Psoas muscle (tissue), 8 donors: ENCODE data around the gene PDE8A. TPM values are rescaled to one million over a fixed set of nuclear protein-coding genes. Genes with fewer than 3 reads are reported as not detected.
A peak's percentile ranks its signal among the peaks of the same experiment; 100 is the strongest.

Experiments
- ATAC-seq, 4 donors: fragments of 200-7000 bp; cut with Tn5 transposase; one replicate each; pipeline ENCODE4 v1.9.1; 2020; ENCODE audit warnings: moderate library complexity in 3 of 4, mild to moderate bottlenecking in 2 of 4
- DNase-seq, 2 donors: peaks; one replicate each; pipeline ENCODE4 v3.0.0-alpha.2; 2020
- H3K27ac ChIP-seq: fragments of 200-600 bp; one replicate; pipeline ENCODE4 v1.8.0; 2022
- H3K27me3 ChIP-seq, 3 donors: fragments of 200-600 bp in 1 of 3; one replicate each; pipeline versions ENCODE4 v1.6.1 to v1.8.0; 2013 to 2022; ENCODE audit warnings: low read length in 2 of 3, mild to moderate bottlenecking in 2 of 3, moderate library complexity in 1 of 3; ENCODE audit not compliant: insufficient read depth in 3 of 3
- H3K36me3 ChIP-seq, 2 donors: fragments of 200-600 bp in 1 of 2; one replicate each; pipeline versions ENCODE4 v1.6.1 to v1.8.0; 2013 to 2022; ENCODE audit warnings: low read depth in 1 of 2, mild to moderate bottlenecking in 1 of 2, moderate library complexity in 1 of 2; ENCODE audit not compliant: insufficient read depth in 1 of 2
- H3K4me1 ChIP-seq: fragments of 200-600 bp; one replicate; pipeline ENCODE4 v1.8.0; 2022
- H3K4me3 ChIP-seq: fragments of 200-600 bp; one replicate; pipeline ENCODE4 v1.8.0; 2022; ENCODE audit warnings: mild to moderate bottlenecking
- H3K9me3 ChIP-seq: fragments of 200-600 bp; one replicate; pipeline ENCODE4 v1.8.0; 2022
- WGBS, 3 donors: extraction: QIAGEN DNeasy Blood & Tissue Kit; methylation state at CpG; one replicate each; pipeline versions ENCODE4 v1.1.6 to v1.1.7; 2013; 5-methylcytosine and 5-hydroxymethylcytosine counted together
- intact Hi-C, 2 donors: fragments of 100-400 bp; cut with DNase I; formaldehyde crosslinking; loops; one replicate each; pipeline versions ENCODE4 v1.11.0 to v1.14.2; 2022
- long read RNA-seq, 2 donors: library from polyadenylated mRNA; unstranded; transcript quantifications; one replicate each; pipeline ENCODE4 v2.0.0, GENCODE V29; 2021
- polyA plus RNA-seq, 3 donors: library from polyadenylated mRNA; stranded (reverse); fragments of 200-250 nt; gene quantifications; one replicate each; pipeline ENCODE4 v1.2.3, GENCODE V29; 2013
- total RNA-seq, 4 donors: library from RNA; stranded (reverse); fragmentation: NEBNext Ultra II Directional in 2 of 4; extraction: Animal tissue kit (Norgen Biotek cat#: 25700) in 2 of 4; gene quantifications; one replicate each; pipeline versions ENCODE4 v1.2.1 to v1.2.4, GENCODE V29; 2021 to 2023
- TF ChIP-seq, protein P1 (sequence below): fragments of 200-600 bp; IDR thresholded peaks from one replicate; pipeline ENCODE4 v1.8.0; 2022; ENCODE audit warnings: antibody characterized with exemption
- donor health status: healthy with polysubstance abuse.
- donor health status: DM: no; HTN: no; CAD: no; lungs with moderate emphysema.
- donor health status: Bipolar disorder and iron deficiency.
- donor health status: healthy.
- donor health status: DM: yes; HTN: yes; CAD: no.
- donor health status: DM: no; HTN: no; CAD: no.
- donor health status: DM: no; HTN: no; CAD: no.
- donor health status: DM: yes; HTN: yes; CAD: no.

Gene PDE8A
- total RNA-seq (10 to 100 TPM in 3 of 4 donors, 1 to 10 TPM in 1; 8.5 to 12.1 (median 11.2) TPM), polyA plus RNA-seq (10 to 100 TPM in 2 of 3 donors, 1 to 10 TPM in 1; 6.5 to 10.5 (median 10.1) TPM)
- long read RNA-seq, donor 1, partial matches to known transcripts = 2 of 7 reads
- long read RNA-seq, donor 1, other reads (novel, unspliced or antisense) = 4 of 7 reads
- long read RNA-seq, donor 2, partial matches to known transcripts = 3 of 14 reads
- long read RNA-seq, donor 2, other reads (novel, unspliced or antisense) = 7 of 14 reads

DNA sequence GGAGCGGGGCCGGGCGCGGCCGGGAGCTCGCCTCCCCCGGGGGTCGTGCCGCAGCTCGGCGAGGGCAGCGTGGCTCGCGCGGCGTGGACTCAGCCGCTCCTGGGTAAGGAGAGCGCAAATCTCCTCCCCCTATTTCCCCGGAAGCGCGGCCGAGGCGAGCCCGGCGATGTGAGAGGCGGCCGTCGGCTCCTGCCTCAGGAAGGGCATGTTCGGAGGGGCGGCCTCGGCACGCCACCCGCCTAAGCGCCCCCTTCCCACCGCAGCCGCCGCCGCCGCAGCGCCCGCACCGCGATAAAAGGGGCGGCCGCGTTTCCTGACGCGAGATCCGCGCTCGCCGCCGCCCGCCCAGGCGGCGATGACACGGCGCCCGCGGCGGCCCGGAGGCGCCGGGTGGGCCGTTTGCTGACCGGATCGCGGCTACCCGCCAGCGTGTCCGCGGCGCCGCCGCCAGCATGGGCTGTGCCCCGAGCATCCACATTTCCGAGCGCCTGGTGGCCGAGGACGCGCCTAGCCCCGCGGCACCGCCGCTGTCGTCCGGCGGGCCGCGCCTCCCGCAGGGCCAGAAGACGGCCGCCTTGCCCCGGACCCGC, at the start of gene PDE8A:
Gene PDE8A, plus strand, starts transcription at position 146 of the 590 bp plus-strand sequence. Its CDS starts 307 bp downstream, at position 453.
- intact Hi-C loops = loop anchor here in 1 of 2 donors (10.0 kb wide), 1 partner anchor 53 kb away; no protein-coding TSS in a partner anchor
- Histone ChIP-seq H3K9me3 (no peaks in the 10 kb centered on the region), H3K4me1 (peaks cover 38% of the 10 kb centered on the region), H3K27ac (peak within 1 kb of the TSS; percentile 97), H3K4me3 (peak within 1 kb of the TSS; percentile 93), H3K27me3 (no peaks in the 10 kb centered on the region), H3K36me3 (no peaks in the 10 kb centered on the region)
- ATAC-seq = peak in 1 of 4 donors; percentile 3
- peak; percentile 70 to 79 for DNase-seq
- TF ChIP-seq, protein P1, sequence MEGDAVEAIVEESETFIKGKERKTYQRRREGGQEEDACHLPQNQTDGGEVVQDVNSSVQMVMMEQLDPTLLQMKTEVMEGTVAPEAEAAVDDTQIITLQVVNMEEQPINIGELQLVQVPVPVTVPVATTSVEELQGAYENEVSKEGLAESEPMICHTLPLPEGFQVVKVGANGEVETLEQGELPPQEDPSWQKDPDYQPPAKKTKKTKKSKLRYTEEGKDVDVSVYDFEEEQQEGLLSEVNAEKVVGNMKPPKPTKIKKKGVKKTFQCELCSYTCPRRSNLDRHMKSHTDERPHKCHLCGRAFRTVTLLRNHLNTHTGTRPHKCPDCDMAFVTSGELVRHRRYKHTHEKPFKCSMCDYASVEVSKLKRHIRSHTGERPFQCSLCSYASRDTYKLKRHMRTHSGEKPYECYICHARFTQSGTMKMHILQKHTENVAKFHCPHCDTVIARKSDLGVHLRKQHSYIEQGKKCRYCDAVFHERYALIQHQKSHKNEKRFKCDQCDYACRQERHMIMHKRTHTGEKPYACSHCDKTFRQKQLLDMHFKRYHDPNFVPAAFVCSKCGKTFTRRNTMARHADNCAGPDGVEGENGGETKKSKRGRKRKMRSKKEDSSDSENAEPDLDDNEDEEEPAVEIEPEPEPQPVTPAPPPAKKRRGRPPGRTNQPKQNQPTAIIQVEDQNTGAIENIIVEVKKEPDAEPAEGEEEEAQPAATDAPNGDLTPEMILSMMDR = peak; percentile 23
- 0% methylated on average over 33 to 95 of the region's 95 CpGs for WGBS, 3 donors

DNA sequence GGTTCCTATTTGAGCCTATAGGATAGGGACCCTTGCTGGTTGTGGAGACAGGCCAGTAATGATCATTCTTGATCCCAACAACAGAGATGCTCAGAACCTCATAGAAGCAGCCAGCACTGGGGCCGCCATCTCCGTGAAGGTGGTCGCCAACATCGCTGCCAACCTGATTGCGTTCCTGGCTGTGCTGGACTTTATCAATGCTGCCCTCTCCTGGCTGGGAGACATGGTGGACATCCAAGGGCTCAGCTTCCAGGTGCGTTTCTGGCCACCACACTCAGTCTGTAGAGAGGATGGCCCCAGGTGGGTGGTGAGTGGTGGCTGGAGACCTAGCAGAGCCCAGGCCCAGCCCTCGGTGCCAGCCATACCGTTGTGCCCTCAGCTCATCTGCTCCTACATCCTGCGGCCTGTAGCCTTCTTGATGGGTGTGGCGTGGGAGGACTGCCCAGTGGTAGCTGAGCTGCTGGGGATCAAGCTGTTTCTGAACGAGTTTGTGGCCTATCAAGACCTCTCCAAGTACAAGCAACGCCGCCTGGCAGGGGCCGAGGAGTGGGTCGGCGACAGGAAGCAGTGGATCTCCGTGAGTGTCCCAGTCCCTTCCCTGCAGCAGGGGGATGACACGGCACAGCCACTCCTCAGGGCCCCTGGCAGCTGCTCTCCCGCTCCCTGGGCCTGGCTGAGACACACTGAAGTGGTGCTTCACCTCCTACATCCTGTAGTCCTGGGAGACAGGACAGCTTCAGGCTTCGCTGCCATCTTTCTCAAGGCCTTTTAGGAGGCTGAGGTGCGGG, 46.5 kb upstream of the PDE8A start:
- 83 to 88% (median 86%) methylated on average over 21 of the region's 21 CpGs for WGBS, 3 donors
- Histone ChIP-seq H3K9me3 (no peaks in the 10 kb centered on the region), H3K27ac (no peak overlapping the region), H3K36me3 (no peaks in the 10 kb centered on the region), H3K4me3 (no peak overlapping the region), H3K27me3 (no peaks in the 10 kb centered on the region), H3K4me1 (no peaks in the 10 kb centered on the region)
- TF ChIP-seq, protein P1 = no peak
- no peak for ATAC-seq
- DNase-seq = no peak
- intact Hi-C loops = no loop called here

GRCh38 chr15:84937144-84937543, 44.5 kb upstream of the PDE8A start:
- H3K9me3 ChIP-seq = no peaks in the 10 kb centered on the region
- H3K27me3 ChIP-seq = no peaks in the 10 kb centered on the region
- TF ChIP-seq, protein P1 = no peak
- WGBS, 3 donors = 44 to 48% (median 44%) methylated on average over 5 of the region's 5 CpGs
- H3K4me3 ChIP-seq = no peak overlapping the region
- no peak overlapping the region for H3K27ac ChIP-seq
- no peaks in the 10 kb centered on the region for H3K36me3 ChIP-seq
- ATAC-seq (no peak), DNase-seq (no peak)
- H3K4me1 ChIP-seq = no peaks in the 10 kb centered on the region
- intact Hi-C loops = no loop called here

- no peak for ATAC-seq
These were observed 42.9 kb upstream of the PDE8A start for GRCh38 chr15:84938726-84939125.

More at GRCh38 chr15:84938726-84939125, 42.9 kb upstream of the PDE8A start:
- Histone ChIP-seq H3K27me3 (no peaks in the 10 kb centered on the region), H3K4me3 (no peak overlapping the region), H3K27ac (no peak overlapping the region), H3K36me3 (no peaks in the 10 kb centered on the region), H3K4me1 (no peaks in the 10 kb centered on the region), H3K9me3 (no peaks in the 10 kb centered on the region)
- TF ChIP-seq, protein P1 = no peak
- intact Hi-C loops = no loop called here
- 98 to 100% (median 100%) methylated on average over 1 of the region's 1 CpG for WGBS, 3 donors
- DNase-seq = no peak
